Measurements from ENCODE around the gene SYT15. TPM values are rescaled to one million over a fixed set of nuclear protein-coding genes. Genes with fewer than 3 reads are reported as not detected.

Gene SYT15
- total RNA-seq, 2 experiments from 2014 or later: 0.42 to 0.63 TPM

- ChIA-PET POLR2A (interaction anchor here (0.6 kb wide), 1 partner anchor 13 kb away, joined by 3 read pairs; no protein-coding TSS in a partner anchor), CTCF (interaction anchor here (0.6 to 1.1 kb wide), 3 partner anchors 16 to 768 kb away, joined by 3 read pairs; no protein-coding TSS in a partner anchor)
Observed at GRCh38 chr10:46543466-46544377, 35.2 kb upstream of the SYT15 start.

- ChIA-PET CTCF (interaction anchor here (1.1 to 1.3 kb wide), 2 partner anchors 10 to 767 kb away, joined by 3 read pairs; no protein-coding TSS in a partner anchor), POLR2A (no interaction called here)
Observed at GRCh38 chr10:46544989-46545791, 33.7 kb upstream of the SYT15 start.

DNA sequence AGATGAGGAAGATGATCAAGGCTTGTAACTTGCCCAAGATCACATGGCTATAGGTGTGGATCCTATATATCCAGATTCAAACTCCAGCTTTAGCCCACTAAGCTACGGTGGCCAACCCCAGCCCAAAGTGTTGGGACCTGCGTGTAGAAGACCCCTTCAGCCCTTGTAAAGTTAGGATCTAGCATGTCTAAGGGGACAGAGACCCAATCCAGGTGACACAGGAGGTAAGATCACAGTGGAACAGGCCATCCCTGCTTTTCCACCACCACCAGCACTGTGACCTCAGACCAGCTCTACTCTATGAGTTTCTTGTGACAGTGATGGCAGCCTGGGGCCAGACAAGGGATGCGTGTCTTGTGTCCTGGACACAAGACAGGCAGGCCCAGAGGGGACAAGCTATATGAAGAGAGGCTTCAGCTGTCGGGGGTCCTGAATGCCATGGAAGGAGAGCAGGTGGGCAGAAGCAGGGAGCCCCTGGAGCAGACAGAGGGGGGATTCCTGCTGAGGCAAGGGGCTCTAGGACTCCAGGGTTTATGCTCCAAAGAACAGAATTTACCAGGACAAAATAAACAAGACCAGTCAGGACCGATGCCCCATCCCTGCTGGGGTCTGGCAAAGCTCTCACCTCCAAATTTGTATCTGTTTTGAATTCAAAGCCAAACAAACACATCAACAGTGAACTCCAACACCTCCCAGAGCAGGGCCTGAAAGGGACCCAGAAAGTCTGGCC lies 32.9 kb upstream of the SYT15 start:
- CTCF ChIA-PET: interaction anchor here (1.3 kb wide), 1 partner anchor 10 kb away, joined by 3 read pairs; no protein-coding TSS in a partner anchor

GRCh38 chr10:46546591-46547540 lies 32.1 kb upstream of the SYT15 start:
- ChIA-PET CTCF (no interaction called here), POLR2A (no interaction called here)

More for the DNA sequence above, 32.9 kb upstream of the SYT15 start:
- POLR2A ChIA-PET: no interaction called here

GRCh38 chr10:46547541-46548497 lies 31.1 kb upstream of the SYT15 start:
- ChIA-PET CTCF (no interaction called here), POLR2A (interaction anchor here (0.5 kb wide), 1 partner anchor 951 kb away, joined by 3 read pairs; no protein-coding TSS in a partner anchor)

DNA sequence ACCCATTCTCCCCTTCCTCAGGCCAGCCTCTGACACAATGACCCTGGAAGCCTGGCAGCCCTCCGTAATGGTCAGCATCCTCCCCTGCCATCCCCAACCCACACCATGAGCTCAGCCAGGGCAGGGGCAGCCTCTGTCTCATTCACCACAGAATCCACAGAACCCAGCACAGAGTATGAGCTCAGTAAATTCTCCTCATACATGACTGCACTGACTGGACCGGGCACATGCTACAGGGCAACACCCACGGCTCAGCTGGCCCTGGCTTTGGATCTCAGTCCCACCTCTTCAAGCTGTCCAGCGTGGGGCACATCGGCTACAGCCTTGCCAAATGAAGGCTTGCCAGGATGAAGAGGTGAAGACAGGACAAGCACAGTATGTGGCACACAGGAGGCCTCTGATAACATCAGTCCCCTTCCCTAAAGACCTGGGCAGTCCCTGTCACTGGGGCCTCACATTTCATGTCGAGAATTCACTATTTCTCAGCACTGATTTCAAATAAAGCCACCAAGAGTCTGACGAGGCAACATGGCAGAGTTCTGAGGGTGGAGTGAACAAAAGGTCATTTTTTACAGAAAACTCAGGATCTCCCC lies 30.3 kb upstream of the SYT15 start:
- CTCF ChIA-PET: no interaction called here
- POLR2A ChIA-PET: interaction anchor here (0.5 kb wide), 1 partner anchor 952 kb away, joined by 3 read pairs; no protein-coding TSS in a partner anchor

- POLR2A ChIA-PET: no interaction called here
- CTCF ChIA-PET: no interaction called here
Observed at GRCh38 chr10:46549171-46550075, 29.5 kb upstream of the SYT15 start.

DNA sequence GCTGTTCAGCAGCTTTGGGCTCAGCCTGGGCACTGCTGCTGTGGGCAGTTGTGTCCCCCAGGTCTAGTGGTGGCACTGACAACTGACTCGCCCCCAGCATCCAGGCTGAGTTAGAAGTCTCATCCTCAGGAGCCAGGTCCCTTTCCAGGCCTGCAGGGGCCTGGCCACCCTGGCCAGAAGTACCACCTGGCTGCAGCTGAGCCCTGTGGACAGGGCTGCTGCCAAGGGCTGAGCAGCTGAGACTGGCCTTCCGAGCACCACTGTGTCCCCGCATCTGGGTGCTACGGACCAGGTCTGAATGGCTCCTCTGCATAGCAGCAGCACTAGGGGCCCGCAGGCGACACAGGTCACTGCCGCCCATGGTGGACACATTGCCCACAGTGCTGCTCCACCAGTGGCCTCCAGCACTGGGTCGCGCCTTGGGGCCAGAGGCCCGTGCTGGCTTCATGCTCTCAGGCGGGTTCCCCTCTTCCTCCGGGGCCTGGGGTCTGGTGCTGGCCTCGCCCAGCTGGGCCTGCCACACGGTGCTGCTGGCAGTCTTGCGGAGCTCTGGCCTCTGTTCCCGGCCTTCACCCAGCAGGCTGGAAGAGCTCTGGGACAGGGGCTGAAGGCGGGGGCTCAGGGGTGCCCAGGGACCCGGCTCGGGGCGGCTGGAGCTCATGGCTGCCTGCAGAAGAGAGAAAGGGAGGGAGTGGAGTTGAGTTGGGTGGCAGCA lies 28.7 kb upstream of the SYT15 start:
- ChIA-PET POLR2A (no interaction called here), CTCF (no interaction called here)

DNA sequence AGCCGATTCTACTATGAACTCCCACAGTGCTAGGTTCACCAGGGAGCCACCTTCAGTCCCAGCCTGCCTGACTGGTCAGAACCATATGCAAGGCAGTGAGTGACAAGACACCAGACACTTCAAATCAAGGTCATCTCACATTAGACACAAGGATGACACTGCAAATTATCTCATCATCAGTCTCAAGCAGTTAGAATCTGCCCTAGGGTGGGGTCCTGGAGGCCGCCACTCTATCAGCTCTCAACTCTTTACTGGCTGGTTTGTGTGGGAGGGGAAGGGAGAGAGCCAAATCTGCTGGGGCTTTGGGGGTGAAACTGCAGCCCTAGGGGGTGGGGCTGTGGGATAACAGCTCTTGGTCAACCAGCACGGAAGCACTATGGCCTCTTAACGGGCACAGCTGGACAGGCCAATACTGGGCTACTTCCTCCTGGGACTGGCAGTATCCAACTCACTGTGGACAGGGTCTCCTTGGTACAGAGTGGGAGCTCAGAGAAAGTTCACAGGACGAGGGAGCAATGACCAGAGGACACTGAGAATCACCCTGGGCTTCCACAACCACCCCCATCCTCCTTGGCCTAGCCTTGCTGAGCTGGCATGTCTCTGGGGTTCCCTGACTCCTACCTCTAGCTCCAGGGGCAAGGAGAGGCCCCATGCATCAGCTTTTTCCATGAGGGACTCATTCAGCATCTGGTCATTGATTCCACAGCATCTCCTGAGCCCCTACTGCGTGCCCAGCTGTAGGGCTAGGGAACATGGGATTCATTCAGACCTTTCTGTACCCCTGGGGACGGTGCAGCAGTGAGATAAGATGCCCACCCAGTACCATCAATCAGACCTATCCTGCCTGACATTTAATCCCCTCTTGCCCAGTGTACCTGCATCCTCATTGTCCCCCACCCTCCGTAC lies 27.9 kb upstream of the SYT15 start:
- CTCF ChIA-PET: no interaction called here
- POLR2A ChIA-PET: no interaction called here

DNA sequence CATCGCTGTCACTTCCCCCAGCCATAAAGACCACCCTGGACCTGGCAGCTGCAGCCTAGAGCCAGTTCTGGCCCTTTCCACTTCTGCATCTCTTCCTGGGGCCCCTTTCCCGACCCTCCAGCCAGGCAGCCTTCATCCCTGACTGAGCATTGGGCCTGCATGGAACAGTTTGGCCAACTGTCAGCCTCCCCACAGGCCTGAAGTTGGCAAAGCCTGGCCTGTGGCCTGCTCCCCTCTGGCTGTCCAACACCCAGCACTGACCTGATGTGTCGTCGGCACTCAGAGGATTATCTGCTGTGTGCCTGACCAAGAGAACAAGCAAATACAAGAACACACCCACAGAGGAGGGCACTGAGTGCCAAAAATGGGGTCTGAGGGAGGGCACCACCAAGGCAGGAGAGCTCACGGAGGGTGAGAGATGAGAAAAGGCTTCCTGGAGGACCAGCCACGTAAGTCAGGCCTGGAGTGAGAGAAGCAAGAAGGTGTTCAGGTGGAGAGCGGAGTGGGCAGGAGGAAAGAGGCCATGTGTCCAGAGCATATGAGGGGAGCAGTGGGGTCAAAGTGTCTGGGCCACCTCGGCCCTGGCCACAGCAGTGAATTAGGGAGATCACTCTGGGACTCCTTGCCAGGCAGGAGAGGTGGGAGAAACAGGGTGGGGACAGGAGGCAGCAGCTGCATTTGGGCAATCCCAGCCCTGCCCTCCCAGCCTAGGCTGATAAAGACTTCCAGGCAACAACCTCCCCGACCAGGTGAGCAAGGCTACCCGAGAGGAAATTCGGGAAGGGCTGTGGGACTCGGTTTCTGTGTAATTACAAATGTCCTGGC lies 27.0 kb upstream of the SYT15 start:
- CTCF ChIA-PET: no interaction called here
- POLR2A ChIA-PET: no interaction called here

DNA sequence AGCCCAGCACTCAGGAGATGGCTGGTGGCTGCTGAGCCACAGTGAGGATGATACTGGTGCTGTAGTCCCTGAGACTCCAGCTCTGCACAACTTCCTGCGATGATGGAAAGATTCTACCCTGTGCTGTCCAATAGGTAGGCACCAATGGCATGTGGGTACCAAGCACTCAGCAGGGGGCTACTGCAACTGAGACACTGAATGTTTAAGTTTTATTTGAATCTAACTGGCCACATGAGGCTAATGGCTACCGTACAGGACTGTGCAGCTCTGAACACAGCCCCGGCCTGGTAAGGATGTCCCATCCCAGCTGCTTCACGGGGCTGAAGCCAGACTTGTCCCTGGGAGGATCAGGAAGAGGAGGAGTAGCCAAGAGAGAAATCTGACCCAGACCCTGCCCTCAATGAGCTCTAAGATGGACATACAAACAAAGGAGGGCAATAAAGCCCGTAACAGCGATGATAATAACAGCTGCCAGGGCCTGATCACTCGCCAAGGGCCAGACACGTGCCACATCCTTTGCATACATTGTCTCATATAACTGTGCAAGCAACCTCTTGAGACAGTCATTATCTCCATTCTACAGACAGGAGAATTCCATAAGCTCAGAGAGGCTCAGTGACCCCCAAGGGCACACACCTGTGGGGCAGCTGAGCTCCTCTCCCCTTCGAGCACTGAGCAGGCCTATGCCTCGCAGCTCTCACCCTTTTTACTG lies 26.2 kb upstream of the SYT15 start:
- POLR2A ChIA-PET: no interaction called here
- CTCF ChIA-PET: no interaction called here

DNA sequence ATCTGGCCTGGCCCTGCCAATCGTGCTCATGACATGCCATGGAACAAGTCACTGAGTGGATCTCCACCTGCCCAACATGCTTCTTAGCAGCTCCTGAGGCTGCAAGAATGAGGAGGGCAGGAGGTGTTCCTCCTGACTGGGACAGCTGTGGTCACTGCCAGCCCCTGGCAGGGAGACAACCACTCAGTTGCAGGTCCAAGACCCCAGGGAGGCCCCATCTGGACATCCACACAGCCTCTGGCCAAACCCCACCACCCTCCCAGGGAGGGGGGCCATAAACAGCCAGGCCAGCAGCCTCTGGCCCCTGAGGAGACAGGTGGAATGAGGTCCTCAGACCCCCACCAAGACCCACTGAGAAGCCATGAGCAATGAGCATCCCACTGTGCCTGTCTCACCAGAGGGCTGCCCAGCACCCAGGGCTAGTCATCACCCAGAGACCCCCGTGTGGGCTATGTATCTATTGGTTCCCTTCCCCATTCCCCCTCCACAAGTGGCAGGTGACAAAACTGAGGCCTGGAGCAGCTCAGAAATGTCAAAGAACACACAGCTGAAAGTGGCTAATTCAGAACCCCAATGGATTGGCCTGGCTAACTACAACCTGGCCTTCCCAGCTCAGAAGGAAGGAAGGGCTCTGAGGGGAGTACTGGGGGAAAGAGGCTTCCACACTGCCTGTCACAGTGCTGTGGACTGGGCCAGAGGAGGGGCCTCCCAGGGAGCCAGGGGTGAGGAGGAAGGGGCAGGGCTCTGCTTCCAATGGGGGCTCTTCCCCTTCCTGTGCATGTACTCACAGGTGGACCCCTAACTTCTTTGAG lies 25.5 kb upstream of the SYT15 start:
- POLR2A ChIA-PET: no interaction called here
- CTCF ChIA-PET: no interaction called here

All from activated CD8-positive, alpha-beta memory T cell treated with anti-CD3 and anti-CD28 coated beads for 36 hours (primary cell).